ENCODE data around the gene SEC24A. TPM values are rescaled to one million over a fixed set of nuclear protein-coding genes. Genes with fewer than 3 reads are reported as not detected.

The SEC24A gene
- polyA plus RNA-seq, 4 donors, result 9.9 to 53.0 (median 21.0) TPM

GRCh38 chr5:134738133-134738962 is 89.8 kb downstream of the SEC24A start, which contains the start of gene CAMLG:
Gene CAMLG (plus strand): TSS chr5:134738548. CDS start chr5:134738621, 73 bp downstream.
- 0% methylated on average over 60 to 66 of the region's 66 CpGs for WGBS, 3 donors
- Histone ChIP-seq H3K27ac (ENCODE audit: low read depth in 1 of 3, low read length in 2 of 3) (peak within 1 kb of the TSS; percentile 93 to 94 (median 93)), H3K27me3 (ENCODE audit: control insufficient read depth in 3 of 3, insufficient read depth in 3 of 3, low read length in 3 of 3) (no peaks in the 10 kb centered on the region), H3K4me3 (ENCODE audit: low read depth in 1 of 3, low read length in 3 of 3) (peak within 1 kb of the TSS; percentile 70 to 95 (median 94)), H3K36me3 (ENCODE audit: control insufficient read depth in 3 of 3, insufficient read depth in 2 of 3, low read depth in 1 of 3, low read length in 3 of 3) (peaks cover 0 to 14% (median 0%) of the 10 kb centered on the region in 3 donors), H3K4me1 (ENCODE audit: control insufficient read depth in 3 of 3, insufficient read depth in 2 of 3, low read depth in 1 of 3, low read length in 2 of 3) (peaks cover 2 to 16% (median 2%) of the 10 kb centered on the region in 3 donors), H3K9me3 (ENCODE audit: control insufficient read depth in 2 of 2, insufficient read depth in 1 of 2, low read depth in 1 of 2, low read length in 1 of 2) (no peaks in the 10 kb centered on the region)
- peak; percentile 98 to 100 for DNase-seq
- FAIRE-seq, result no peak

DNA sequence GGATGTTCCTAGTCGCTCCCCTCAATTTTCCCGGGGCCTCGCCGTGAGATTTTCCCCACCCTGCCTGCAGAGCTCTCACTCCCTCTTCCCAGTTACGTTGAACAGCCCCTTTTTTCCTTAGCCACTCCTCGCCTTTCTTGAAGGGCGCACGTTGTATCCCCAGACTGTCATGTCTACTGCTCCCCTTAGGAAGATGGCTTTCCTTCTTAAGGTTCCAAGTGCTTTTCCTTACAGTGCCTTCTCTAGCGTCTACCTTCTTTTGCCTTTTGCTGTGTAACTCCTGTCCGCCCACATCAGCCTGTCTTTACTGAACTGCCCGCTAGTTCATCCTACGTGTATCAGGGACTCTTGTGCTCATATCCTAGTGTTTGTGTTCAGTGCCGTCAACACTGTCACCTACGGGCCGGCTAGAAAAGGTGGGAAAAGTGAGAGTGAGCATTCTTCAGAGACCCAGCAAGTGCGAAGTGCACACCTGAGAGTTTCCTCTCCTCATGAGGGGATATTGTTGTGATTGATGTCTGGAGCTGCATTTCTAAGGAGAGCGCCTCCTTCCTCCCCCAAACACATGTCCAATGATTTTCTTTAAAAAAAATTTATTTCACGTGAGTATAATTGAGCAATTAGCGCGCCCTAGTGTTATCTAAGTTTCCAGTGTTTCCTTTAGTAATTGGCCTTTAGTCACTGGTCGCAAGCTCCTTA is 90.5 kb downstream of the SEC24A start:
- Histone ChIP-seq H3K27me3 (ENCODE audit: control insufficient read depth in 3 of 3, insufficient read depth in 3 of 3, low read length in 3 of 3) (no peaks in the 10 kb centered on the region), H3K27ac (ENCODE audit: low read depth in 1 of 3, low read length in 2 of 3) (peak overlapping the region; percentile 93 to 94 (median 93)), H3K4me1 (ENCODE audit: control insufficient read depth in 3 of 3, insufficient read depth in 2 of 3, low read depth in 1 of 3, low read length in 2 of 3) (peaks cover 2 to 16% (median 2%) of the 10 kb centered on the region in 3 donors), H3K4me3 (ENCODE audit: low read depth in 1 of 3, low read length in 3 of 3) (peak overlapping the region; percentile 70 to 95 (median 94)), H3K36me3 (ENCODE audit: control insufficient read depth in 3 of 3, insufficient read depth in 2 of 3, low read depth in 1 of 3, low read length in 3 of 3) (peaks cover 0 to 20% (median 1%) of the 10 kb centered on the region in 3 donors), H3K9me3 (ENCODE audit: control insufficient read depth in 2 of 2, insufficient read depth in 1 of 2, low read depth in 1 of 2, low read length in 1 of 2) (no peaks in the 10 kb centered on the region)
- peak; percentile 75 to 85 for DNase-seq
- WGBS, 3 donors, result 1 to 2% (median 2%) methylated on average over 21 of the region's 21 CpGs
- no peak for FAIRE-seq

DNA sequence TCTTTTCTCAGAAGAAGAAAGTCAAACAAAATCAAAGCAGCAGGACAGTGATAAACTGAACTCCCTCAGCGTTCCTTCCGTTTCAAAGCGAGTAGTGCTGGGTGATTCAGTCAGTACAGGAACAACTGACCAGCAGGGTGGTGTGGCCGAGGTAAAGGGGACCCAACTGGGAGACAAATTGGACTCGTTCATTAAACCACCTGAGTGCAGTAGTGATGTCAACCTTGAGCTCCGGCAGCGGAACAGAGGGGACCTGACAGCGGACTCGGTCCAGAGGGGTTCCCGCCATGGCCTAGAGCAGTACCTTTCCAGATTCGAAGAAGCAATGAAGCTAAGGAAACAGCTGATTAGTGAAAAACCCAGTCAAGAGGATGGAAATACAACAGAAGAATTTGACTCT is 92.5 kb downstream of the SEC24A start:
- DNase-seq (no peak), FAIRE-seq (no peak)
- H3K27ac ChIP-seq (ENCODE audit: low read depth in 1 of 3, low read length in 2 of 3), result no peak overlapping the region
- H3K4me1 ChIP-seq (ENCODE audit: control insufficient read depth in 3 of 3, insufficient read depth in 2 of 3, low read depth in 1 of 3, low read length in 2 of 3), result peaks cover 2 to 13% (median 2%) of the 10 kb centered on the region in 3 donors
- WGBS, 3 donors, result 89 to 92% (median 92%) methylated on average over 11 of the region's 11 CpGs
- no peaks in the 10 kb centered on the region for H3K27me3 ChIP-seq (ENCODE audit: control insufficient read depth in 3 of 3, insufficient read depth in 3 of 3, low read length in 3 of 3)
- H3K4me3 ChIP-seq (ENCODE audit: low read depth in 1 of 3, low read length in 3 of 3), result no peak overlapping the region
- peaks cover 0 to 26% (median 2%) of the 10 kb centered on the region in 3 donors for H3K36me3 ChIP-seq (ENCODE audit: control insufficient read depth in 3 of 3, insufficient read depth in 2 of 3, low read depth in 1 of 3, low read length in 3 of 3)
- H3K9me3 ChIP-seq (ENCODE audit: control insufficient read depth in 2 of 2, insufficient read depth in 1 of 2, low read depth in 1 of 2, low read length in 1 of 2), result no peaks in the 10 kb centered on the region

DNA sequence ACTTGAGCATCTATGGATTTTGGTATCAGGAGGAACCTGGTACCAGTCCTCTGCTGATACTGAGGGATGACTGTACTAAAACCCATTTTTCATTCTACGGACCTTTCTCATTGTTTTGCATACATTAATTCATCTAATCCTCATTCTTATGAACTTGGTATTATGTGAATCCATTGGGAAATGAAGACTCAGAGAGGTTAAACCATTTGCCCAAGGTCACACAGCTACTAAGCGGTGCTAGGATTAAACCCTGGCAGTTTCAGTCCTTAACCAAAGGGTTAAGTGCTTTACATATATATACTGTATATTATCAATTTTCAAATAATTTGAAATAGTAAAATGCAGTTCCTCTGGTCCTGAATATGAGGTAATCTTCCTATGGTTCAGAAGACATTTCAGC is 93.5 kb downstream of the SEC24A start:
- FAIRE-seq, result no peak
- no peak for DNase-seq
- Histone ChIP-seq H3K27ac (ENCODE audit: low read depth in 1 of 3, low read length in 2 of 3) (no peak overlapping the region), H3K27me3 (ENCODE audit: control insufficient read depth in 3 of 3, insufficient read depth in 3 of 3, low read length in 3 of 3) (no peaks in the 10 kb centered on the region), H3K4me3 (ENCODE audit: low read depth in 1 of 3, low read length in 3 of 3) (no peak overlapping the region), H3K9me3 (ENCODE audit: control insufficient read depth in 2 of 2, insufficient read depth in 1 of 2, low read depth in 1 of 2, low read length in 1 of 2) (no peaks in the 10 kb centered on the region), H3K4me1 (ENCODE audit: control insufficient read depth in 3 of 3, insufficient read depth in 2 of 3, low read depth in 1 of 3, low read length in 2 of 3) (peaks cover 2 to 9% (median 2%) of the 10 kb centered on the region in 3 donors), H3K36me3 (ENCODE audit: control insufficient read depth in 3 of 3, insufficient read depth in 2 of 3, low read depth in 1 of 3, low read length in 3 of 3) (peaks cover 0 to 26% (median 2%) of the 10 kb centered on the region in 3 donors)
- 92 to 97% (median 94%) methylated on average over 2 of the region's 2 CpGs for WGBS, 3 donors

- DNase-seq, result no peak
- no peak overlapping the region for H3K27ac ChIP-seq (ENCODE audit: low read depth in 1 of 3, low read length in 2 of 3)
- 89 to 92% (median 90%) methylated on average over 3 of the region's 3 CpGs for WGBS, 3 donors
- H3K4me1 ChIP-seq (ENCODE audit: control insufficient read depth in 3 of 3, insufficient read depth in 2 of 3, low read depth in 1 of 3, low read length in 2 of 3), result no peaks in the 10 kb centered on the region
- no peak for FAIRE-seq
- peaks cover 0 to 13% (median 4%) of the 10 kb centered on the region in 3 donors for H3K36me3 ChIP-seq (ENCODE audit: control insufficient read depth in 3 of 3, insufficient read depth in 2 of 3, low read depth in 1 of 3, low read length in 3 of 3)
- H3K9me3 ChIP-seq (ENCODE audit: control insufficient read depth in 2 of 2, insufficient read depth in 1 of 2, low read depth in 1 of 2, low read length in 1 of 2), result no peaks in the 10 kb centered on the region
- H3K27me3 ChIP-seq (ENCODE audit: control insufficient read depth in 3 of 3, insufficient read depth in 3 of 3, low read length in 3 of 3), result no peaks in the 10 kb centered on the region
- no peak overlapping the region for H3K4me3 ChIP-seq (ENCODE audit: low read depth in 1 of 3, low read length in 3 of 3)
Measured at GRCh38 chr5:134749415-134749814, 100.8 kb downstream of the SEC24A start.

DNA sequence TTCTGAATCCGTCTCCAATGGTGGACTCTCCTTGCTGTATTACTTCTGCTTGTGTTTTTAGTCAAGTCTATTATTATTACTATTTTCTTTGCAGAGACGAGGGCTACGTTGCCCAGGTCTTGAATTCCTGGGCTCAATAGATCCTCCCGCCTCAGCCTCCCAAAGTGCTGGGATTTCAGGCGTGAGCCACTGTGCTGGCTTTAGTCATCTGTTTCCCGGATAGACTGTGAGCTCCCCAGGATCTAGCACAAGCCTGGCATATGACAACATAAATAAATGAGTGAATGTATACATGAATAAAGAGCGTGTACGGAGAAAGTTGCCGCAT is 109.6 kb downstream of the SEC24A start:
- DNase-seq, result no peak
- 13 to 19% (median 17%) methylated on average over 9 of the region's 9 CpGs for WGBS, 3 donors
- no peaks in the 10 kb centered on the region for H3K27me3 ChIP-seq (ENCODE audit: control insufficient read depth in 3 of 3, insufficient read depth in 3 of 3, low read length in 3 of 3)
- peak overlapping the region; percentile 1 to 85 (median 61) for H3K27ac ChIP-seq (ENCODE audit: low read depth in 1 of 3, low read length in 2 of 3)
- peaks cover 0 to 4% (median 4%) of the 10 kb centered on the region in 3 donors for H3K4me1 ChIP-seq (ENCODE audit: control insufficient read depth in 3 of 3, insufficient read depth in 2 of 3, low read depth in 1 of 3, low read length in 2 of 3)
- no peak for FAIRE-seq
- H3K4me3 ChIP-seq (ENCODE audit: low read depth in 1 of 3, low read length in 3 of 3), result peak overlapping the region in 2 of 3 donors; percentile 5 to 76
- H3K9me3 ChIP-seq (ENCODE audit: control insufficient read depth in 2 of 2, insufficient read depth in 1 of 2, low read depth in 1 of 2, low read length in 1 of 2), result no peaks in the 10 kb centered on the region
- peaks cover 0 to 5% (median 0%) of the 10 kb centered on the region in 3 donors for H3K36me3 ChIP-seq (ENCODE audit: control insufficient read depth in 3 of 3, insufficient read depth in 2 of 3, low read depth in 1 of 3, low read length in 3 of 3)

- FAIRE-seq, result no peak
- Histone ChIP-seq H3K27ac (ENCODE audit: low read depth in 1 of 3, low read length in 2 of 3) (peak within 1 kb of the TSS; percentile 52 to 85 (median 85)), H3K4me1 (ENCODE audit: control insufficient read depth in 3 of 3, insufficient read depth in 2 of 3, low read depth in 1 of 3, low read length in 2 of 3) (peaks cover 0 to 4% (median 4%) of the 10 kb centered on the region in 3 donors)
Measured at GRCh38 chr5:134758504-134759341, 110.1 kb downstream of the SEC24A start, which contains the start of gene DDX46. Gene DDX46 (plus strand): TSS chr5:134758779. CDS start chr5:134758939, 160 bp downstream.

More at GRCh38 chr5:134758504-134759341, 110.1 kb downstream of the SEC24A start, which contains the start of gene DDX46:
- DNase-seq, result peak; percentile 94 to 97
- Histone ChIP-seq H3K27me3 (ENCODE audit: control insufficient read depth in 3 of 3, insufficient read depth in 3 of 3, low read length in 3 of 3) (no peaks in the 10 kb centered on the region), H3K36me3 (ENCODE audit: control insufficient read depth in 3 of 3, insufficient read depth in 2 of 3, low read depth in 1 of 3, low read length in 3 of 3) (peaks cover 0 to 5% (median 0%) of the 10 kb centered on the region in 3 donors), H3K9me3 (ENCODE audit: control insufficient read depth in 2 of 2, insufficient read depth in 1 of 2, low read depth in 1 of 2, low read length in 1 of 2) (no peaks in the 10 kb centered on the region), H3K4me3 (ENCODE audit: low read depth in 1 of 3, low read length in 3 of 3) (peak within 1 kb of the TSS; percentile 68 to 98 (median 76))
- 0 to 1% (median 0%) methylated on average over 65 to 73 of the region's 73 CpGs for WGBS, 3 donors

All from small intestine (tissue), 7 donors.